Lower leg skin (tissue), 4 donors: ENCODE results near the gene DCP1B. TPM values are rescaled to one million over a fixed set of nuclear protein-coding genes. Genes with fewer than 3 reads are reported as not detected.

ENCODE experiments used
- DNase-seq, 2 donors: peaks; one replicate each; pipeline ENCODE4 v3.0.0-alpha.2; 2019; ENCODE audit warnings: low spot score in 2 of 2
- H3K4me3 ChIP-seq: fragments of 200-600 bp; sonication (generic); 2 replicates; pipeline ENCODE4 v1.5.1; 2017; ENCODE audit warnings: mild to moderate bottlenecking, low read depth; ENCODE audit not compliant: poor library complexity, severe bottlenecking
- CTCF ChIP-seq, 3 donors: fragments of 450-650 bp; IDR thresholded peaks; one replicate each; pipeline ENCODE4 v1.5.1; 2016; ENCODE audit warnings: antibody characterized with exemption in 3 of 3, mild to moderate bottlenecking in 3 of 3, moderate library complexity in 2 of 3
- POLR2A ChIP-seq, 2 donors: fragments of 450-650 bp; IDR thresholded peaks; one replicate each; pipeline ENCODE4 v1.6.1; 2016 to 2017; ENCODE audit warnings: antibody characterized with exemption in 2 of 2, mild to moderate bottlenecking in 1 of 2, moderate library complexity in 1 of 2
- WGBS, 2 donors: methylation state at CpG; one replicate each; pipeline ENCODE4 v1.1.5; 2018; 5-methylcytosine and 5-hydroxymethylcytosine counted together
- intact Hi-C: fragments of 100-400 bp; cut with DNase I; formaldehyde crosslinking; loops from one replicate; pipeline ENCODE4 v1.15.0; 2023; ENCODE audit warnings: low total_unique reads
- total RNA-seq, 4 donors: library from RNA; depleted of rRNA; stranded (reverse); fragments of >200 nt; gene quantifications; one replicate each; pipeline ENCODE4 v1.1.0, GENCODE V29; 2016

DCP1B gene
- 10 to 100 TPM; 10.9 to 15.1 (median 13.5) TPM for total RNA-seq

- peak; percentile 95 to 99 for DNase-seq
- peak within 1 kb of the TSS; percentile 99 for H3K4me3 ChIP-seq
- intact Hi-C loops, result no loop called here
- 3 to 4% methylated on average over 38 to 54 of the region's 55 CpGs for WGBS, 2 donors
- TF ChIP-seq CTCF (IDR thresholded peaks at IDR 0.05) (peak in 1 of 3 donors; percentile 9), POLR2A (IDR thresholded peaks at IDR 0.05) (no peak)
Measured at GRCh38 chr12:2004113-2004929, at the start of gene DCP1B. Gene DCP1B (minus strand): TSS chr12:2004457. CDS start chr12:2004431, 26 bp downstream.

- DNase-seq, result no peak
- 0% methylated on average over 47 to 56 of the region's 60 CpGs for WGBS, 2 donors
- TF ChIP-seq CTCF (IDR thresholded peaks at IDR 0.05), result no peak
- no peak for TF ChIP-seq POLR2A (IDR thresholded peaks at IDR 0.05)
- intact Hi-C loops, result no loop called here
- H3K4me3 ChIP-seq, result peak overlapping the region; percentile 46
Measured at GRCh38 chr12:2053691-2054090, 49.4 kb upstream of the DCP1B start.

GRCh38 chr12:2052826-2053678 is 48.8 kb upstream of the DCP1B start, which contains the start of gene CACNA1C:
Gene CACNA1C (plus strand): TSS chr12:2052987. CDS start chr12:2053563, 576 bp downstream.
- intact Hi-C loops, result no loop called here
- peak in 1 of 2 donors; percentile 86 for DNase-seq
- TF ChIP-seq CTCF (IDR thresholded peaks at IDR 0.05), result no peak
- TF ChIP-seq POLR2A (IDR thresholded peaks at IDR 0.05), result no peak
- peak within 1 kb of the TSS; percentile 46 for H3K4me3 ChIP-seq
- WGBS, 2 donors, result 0 to 1% methylated on average over 32 to 36 of the region's 90 CpGs

- TF ChIP-seq CTCF (IDR thresholded peaks at IDR 0.05), result no peak
- no peak for TF ChIP-seq POLR2A (IDR thresholded peaks at IDR 0.05)
- 11 to 14% methylated on average over 28 to 38 of the region's 52 CpGs for WGBS, 2 donors
- no peak for DNase-seq
- intact Hi-C loops, result no loop called here
- H3K4me3 ChIP-seq, result no peak overlapping the region
Measured at GRCh38 chr12:2051700-2052621, 47.7 kb upstream of the DCP1B start.
